T1000 (cell line): Measurements from ENCODE around the gene RARA.
"Not testable (repeated sequence)": the region's sequence is repeated elsewhere in the genome, so short reads cannot be mapped to it uniquely, and the experiment has no call there.

Experiments used
- DNase-seq: peaks from one replicate; lab custom pipeline; 2025; ENCODE audit warnings: mixed read lengths; lab: John Stamatoyannopoulos, UW

RARA gene

GRCh38 chr17:40374821-40375498, 66.0 kb downstream of the RARA start:
- no peak for DNase-seq

DNA sequence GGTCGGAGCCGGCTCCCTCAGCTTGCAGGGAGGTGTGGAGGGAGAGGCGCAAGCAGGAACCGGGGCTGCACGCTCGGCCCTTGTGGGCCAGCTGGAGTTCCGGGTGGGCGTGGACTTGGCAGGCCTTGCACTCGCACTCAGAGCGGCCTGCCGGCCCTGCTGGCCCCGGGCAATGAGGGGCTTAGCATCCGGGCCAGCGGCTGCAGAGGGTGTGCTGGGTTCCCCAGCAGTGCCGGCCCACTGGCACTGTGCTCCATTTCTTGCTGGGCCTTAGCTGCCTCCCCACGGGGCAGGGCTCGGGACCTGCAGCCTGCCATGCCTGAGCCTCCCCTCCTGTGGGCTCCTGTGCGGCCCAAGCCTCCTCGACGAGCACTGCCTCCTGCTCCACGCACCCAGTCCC, 66.8 kb downstream of the RARA start:
- not testable (repeated sequence) for DNase-seq

DNA sequence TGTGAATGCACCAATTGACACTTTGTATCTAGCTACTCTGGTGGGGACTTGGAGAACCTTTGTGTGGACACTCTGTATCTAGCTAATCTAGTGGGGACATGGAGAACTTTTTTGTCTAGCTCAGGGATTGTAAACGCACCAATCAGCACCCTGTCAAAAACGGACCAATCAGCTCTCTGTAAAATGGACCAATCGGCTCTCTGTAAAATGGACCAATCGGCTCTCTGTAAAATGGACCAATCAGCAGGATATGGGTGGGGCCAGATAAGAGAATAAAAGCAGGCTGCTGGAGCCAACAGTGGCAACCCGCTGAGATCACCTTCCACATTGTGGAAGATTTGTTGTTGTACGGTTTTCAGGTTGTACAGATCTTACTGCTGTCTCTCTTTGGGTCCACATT, 67.6 kb downstream of the RARA start:
- DNase-seq = not testable (repeated sequence)

- no peak for DNase-seq
These were observed 68.9 kb downstream of the RARA start for GRCh38 chr17:40377832-40378231.

GRCh38 chr17:40378966-40379365, 70.0 kb downstream of the RARA start:
- no peak for DNase-seq

GRCh38 chr17:40382251-40382650, 73.3 kb downstream of the RARA start:
- no peak for DNase-seq

DNA sequence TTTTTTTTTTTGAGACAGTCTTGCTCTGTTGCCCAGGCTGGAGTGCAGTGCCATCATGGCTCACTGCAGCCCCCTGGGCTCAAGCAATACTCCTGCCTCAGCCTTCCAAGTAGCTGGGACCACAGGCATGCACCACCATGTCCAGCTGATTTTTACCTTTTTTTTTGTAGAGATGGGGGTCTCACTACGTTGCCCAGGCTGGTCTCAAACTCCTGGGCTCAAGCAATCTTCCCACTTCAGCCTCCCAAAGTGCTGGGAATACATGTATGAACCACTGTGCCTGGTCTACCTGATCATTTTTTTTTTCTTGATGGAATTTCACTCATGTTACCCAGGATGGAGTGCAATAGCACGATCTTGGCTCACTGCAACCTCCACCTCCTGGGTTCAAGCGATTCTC, 77.6 kb downstream of the RARA start:
- DNase-seq = not testable (repeated sequence)

DNA sequence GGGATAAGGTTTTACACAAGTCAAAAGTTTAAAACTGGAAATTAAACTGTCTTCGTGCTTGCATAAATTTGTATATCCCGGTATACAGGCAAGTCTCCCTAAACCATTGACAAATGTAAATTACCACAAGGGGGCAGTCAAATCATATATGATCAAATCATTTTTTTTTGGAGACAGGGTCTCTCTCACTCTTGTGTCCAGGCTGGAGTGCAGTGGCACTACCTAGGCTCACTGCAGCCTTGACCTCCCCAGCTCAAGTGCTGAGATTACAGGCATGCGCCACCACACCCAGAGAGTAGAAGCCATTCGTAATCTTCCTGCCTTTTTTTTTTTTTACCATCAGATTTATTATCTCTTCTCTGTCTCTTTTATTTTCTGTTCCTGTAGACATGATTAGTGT, 90.2 kb downstream of the RARA start:
- DNase-seq = no peak

DNA sequence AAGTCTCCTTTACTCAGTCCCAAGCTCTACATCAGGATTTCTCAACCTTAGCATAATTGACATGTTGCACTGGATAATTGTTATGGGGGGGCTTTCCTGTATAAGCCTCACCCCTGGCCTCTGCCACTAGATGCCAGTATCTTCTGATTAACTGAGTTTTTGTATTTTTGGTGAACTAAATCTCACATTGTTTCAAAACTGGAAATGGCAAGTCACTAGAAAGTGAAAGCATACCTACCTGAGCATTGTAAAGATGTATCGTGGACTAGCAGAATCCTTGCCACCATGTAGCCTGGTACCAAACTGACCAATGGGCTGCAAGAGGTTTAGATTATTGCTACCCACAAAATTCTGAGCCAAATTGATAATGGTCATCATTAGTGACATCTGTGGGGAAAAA, 93.7 kb downstream of the RARA start:
- no peak for DNase-seq

DNA sequence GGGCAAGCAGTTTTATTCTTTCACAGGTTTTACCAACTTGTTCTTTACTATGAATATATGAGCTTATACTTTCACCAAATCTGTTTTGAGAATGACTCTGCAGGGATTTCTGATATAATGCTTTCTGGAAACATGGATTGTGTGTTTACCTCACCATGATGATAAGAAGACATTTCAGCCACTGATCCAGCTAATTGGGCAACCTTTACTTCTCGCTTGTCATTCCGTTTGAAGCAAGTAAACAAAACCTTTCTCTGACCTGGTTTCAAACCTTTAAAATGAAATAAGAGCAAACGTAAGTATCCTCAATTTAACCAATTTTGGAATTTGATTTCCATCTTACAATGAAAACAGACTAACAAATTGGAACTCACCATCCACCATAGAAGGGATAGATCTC, 95.0 kb downstream of the RARA start:
- no peak for DNase-seq
